ENCODE results near the gene AREG. TPM values are rescaled to one million over a fixed set of nuclear protein-coding genes. Genes with fewer than 3 reads are reported as not detected.

Gene AREG
- total RNA-seq, 4 donors from 2014 or later = 0.26 to 0.28 TPM; not detected in 2

GRCh38 chr4:74499986-74500781, 55.2 kb downstream of the AREG start:
- DNase-seq = no peak
- no peaks in the 10 kb centered on the region for H3K9me3 ChIP-seq
- H3K4me3 ChIP-seq = no peak overlapping the region
- H3K27me3 ChIP-seq = no peaks in the 10 kb centered on the region
- H3K36me3 ChIP-seq = no peaks in the 10 kb centered on the region
- no peaks in the 10 kb centered on the region for H3K4me1 ChIP-seq
- TF ChIP-seq CTCF (IDR thresholded peaks at IDR 0.05) = no peak
- TF ChIP-seq POLR2A (IDR thresholded peaks at IDR 0.05) = no peak
- intact Hi-C loops (cut with DNase I; ENCODE audit: low total_unique reads) = no loop called here
- no peak overlapping the region for H3K27ac ChIP-seq

GRCh38 chr4:74501579-74501978, 56.6 kb downstream of the AREG start:
- H3K4me3 ChIP-seq = no peak overlapping the region
- TF ChIP-seq POLR2A (IDR thresholded peaks at IDR 0.05) = no peak
- no peak for TF ChIP-seq CTCF (IDR thresholded peaks at IDR 0.05)
- no peaks in the 10 kb centered on the region for H3K27me3 ChIP-seq
- no peaks in the 10 kb centered on the region for H3K36me3 ChIP-seq
- no peaks in the 10 kb centered on the region for H3K4me1 ChIP-seq
- no peaks in the 10 kb centered on the region for H3K9me3 ChIP-seq
- no peak overlapping the region for H3K27ac ChIP-seq
- DNase-seq = no peak
- intact Hi-C loops (cut with DNase I; ENCODE audit: low total_unique reads) = no loop called here

- Histone ChIP-seq H3K9me3 (no peaks in the 10 kb centered on the region), H3K4me1 (no peaks in the 10 kb centered on the region), H3K4me3 (no peak overlapping the region), H3K27me3 (no peaks in the 10 kb centered on the region), H3K36me3 (no peaks in the 10 kb centered on the region), H3K27ac (no peak overlapping the region)
- intact Hi-C loops (cut with DNase I; ENCODE audit: low total_unique reads) = no loop called here
- no peak for DNase-seq
- no peak for TF ChIP-seq CTCF (IDR thresholded peaks at IDR 0.05)
- no peak for TF ChIP-seq POLR2A (IDR thresholded peaks at IDR 0.05)
Measured at GRCh38 chr4:74503580-74503979, 58.6 kb downstream of the AREG start.

GRCh38 chr4:74504212-74504611, 59.3 kb downstream of the AREG start:
- no peak overlapping the region for H3K27ac ChIP-seq
- DNase-seq = no peak
- H3K4me3 ChIP-seq = no peak overlapping the region
- intact Hi-C loops (cut with DNase I; ENCODE audit: low total_unique reads) = no loop called here
- TF ChIP-seq POLR2A (IDR thresholded peaks at IDR 0.05) (no peak), CTCF (IDR thresholded peaks at IDR 0.05) (no peak)
- no peaks in the 10 kb centered on the region for H3K36me3 ChIP-seq
- no peaks in the 10 kb centered on the region for H3K9me3 ChIP-seq
- H3K4me1 ChIP-seq = no peaks in the 10 kb centered on the region
- H3K27me3 ChIP-seq = no peaks in the 10 kb centered on the region

Other genes starting within 250 kb of the AREG start
- gene EPGN, start 136.7 kb upstream of the AREG start, total RNA-seq = under 1 TPM in 2 of 4 donors, not detected in 2; 0.26 to 0.61 TPM
- gene EREG, start 80.0 kb upstream of the AREG start, total RNA-seq = under 1 TPM in 1 of 4 donors, not detected in 3; 0.07 TPM